Measurements from ENCODE around the gene STARD7. TPM values are rescaled to one million over a fixed set of nuclear protein-coding genes. Genes with fewer than 3 reads are reported as not detected.

STARD7 gene
- polyA plus RNA-seq, 1 donor (not counting 4 experiments of a cell fraction or from before 2014, with no cell fraction given): 73.4 TPM

DNA sequence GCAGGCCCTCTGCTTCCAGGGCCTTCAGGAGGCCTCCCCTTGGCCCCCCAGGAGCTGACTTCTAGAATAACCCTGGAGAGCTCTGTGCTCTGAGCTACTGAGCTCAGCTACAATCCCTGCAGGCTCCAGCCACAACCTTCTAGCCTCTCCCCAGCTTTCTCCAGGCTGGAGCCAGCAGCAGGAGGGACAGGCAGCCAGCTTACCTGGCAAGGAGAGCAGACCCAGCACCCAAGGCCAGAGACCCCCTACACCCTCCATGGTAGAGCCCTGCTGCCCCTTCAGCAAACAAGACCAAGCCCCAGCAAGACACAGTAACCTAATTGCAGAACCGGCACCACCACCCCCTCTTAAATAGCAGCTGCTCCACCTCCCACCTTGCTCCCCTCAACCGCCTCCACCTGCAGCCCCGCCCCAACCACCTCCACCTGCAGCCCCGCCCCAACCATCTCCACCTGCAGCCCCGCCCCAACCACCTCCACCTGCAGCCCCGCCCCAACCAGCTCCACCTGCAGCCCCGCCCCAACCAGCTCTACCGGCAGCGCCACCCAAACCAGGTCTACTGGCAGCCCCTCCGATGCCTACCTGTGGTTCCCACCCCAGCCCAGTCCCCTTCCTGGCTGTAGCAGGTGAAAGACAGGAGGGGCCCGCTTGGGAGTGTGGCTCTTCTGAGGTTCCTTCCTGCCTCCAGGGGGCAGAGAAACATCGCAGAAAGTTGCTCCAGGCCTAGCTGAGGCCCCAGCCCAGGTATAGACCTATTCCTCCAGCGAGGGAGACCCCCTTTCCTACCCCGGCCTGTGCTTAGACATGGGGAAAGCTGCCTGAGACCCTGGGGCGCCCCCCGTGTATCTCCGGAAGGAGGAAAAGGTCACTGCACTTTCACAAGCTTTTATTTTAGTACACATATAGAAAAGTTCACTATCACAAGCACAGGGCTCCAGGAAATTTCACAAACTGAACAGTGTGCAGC, 70.2 kb downstream of the STARD7 start, which contains the start of gene ASTL:
Gene ASTL, minus strand, starts transcription at position 324 of the 967 bp plus-strand sequence. Its CDS starts 66 bp downstream, at position 258.
- H3K27me3 ChIP-seq (ENCODE audit: control insufficient read depth, extremely low read depth, insufficient read depth, low read length): peaks cover 19% of the 10 kb centered on the region
- H3K36me3 ChIP-seq (ENCODE audit: control insufficient read depth in 2 of 2, extremely low read depth in 1 of 2, insufficient read depth in 2 of 2, low read length in 2 of 2): no peaks in the 10 kb centered on the region
- no peaks in the 10 kb centered on the region for H3K9me3 ChIP-seq (ENCODE audit: control insufficient read depth, low read depth, low read length)
- no peaks in the 10 kb centered on the region for H3K4me1 ChIP-seq (ENCODE audit: control insufficient read depth, extremely low read depth, insufficient read depth, low read length)
- DNase-seq (ENCODE audit: low read depth, low spot score) (no peak), FAIRE-seq (no peak)
- H4K20me1 ChIP-seq (ENCODE audit: control insufficient read depth, extremely low read depth, insufficient read depth, low read length): no peaks in the 10 kb centered on the region
- no peak within 1 kb of the TSS for H3K9ac ChIP-seq (ENCODE audit: control insufficient read depth, extremely low read depth, insufficient read depth, low read length)
- H3K4me2 ChIP-seq (ENCODE audit: control insufficient read depth, extremely low read depth, insufficient read depth, low read depth, low read length): no peak within 1 kb of the TSS
- dilution Hi-C loops (cut with MboI; ENCODE audit: extremely low pct_ligation_motif_present, low sequenced_read_pairs): no loop called here
- TF ChIP-seq EZH2 (IDR thresholded peaks at IDR 0.05; ENCODE audit: low read length): no peak
- TF ChIP-seq, protein P1, sequence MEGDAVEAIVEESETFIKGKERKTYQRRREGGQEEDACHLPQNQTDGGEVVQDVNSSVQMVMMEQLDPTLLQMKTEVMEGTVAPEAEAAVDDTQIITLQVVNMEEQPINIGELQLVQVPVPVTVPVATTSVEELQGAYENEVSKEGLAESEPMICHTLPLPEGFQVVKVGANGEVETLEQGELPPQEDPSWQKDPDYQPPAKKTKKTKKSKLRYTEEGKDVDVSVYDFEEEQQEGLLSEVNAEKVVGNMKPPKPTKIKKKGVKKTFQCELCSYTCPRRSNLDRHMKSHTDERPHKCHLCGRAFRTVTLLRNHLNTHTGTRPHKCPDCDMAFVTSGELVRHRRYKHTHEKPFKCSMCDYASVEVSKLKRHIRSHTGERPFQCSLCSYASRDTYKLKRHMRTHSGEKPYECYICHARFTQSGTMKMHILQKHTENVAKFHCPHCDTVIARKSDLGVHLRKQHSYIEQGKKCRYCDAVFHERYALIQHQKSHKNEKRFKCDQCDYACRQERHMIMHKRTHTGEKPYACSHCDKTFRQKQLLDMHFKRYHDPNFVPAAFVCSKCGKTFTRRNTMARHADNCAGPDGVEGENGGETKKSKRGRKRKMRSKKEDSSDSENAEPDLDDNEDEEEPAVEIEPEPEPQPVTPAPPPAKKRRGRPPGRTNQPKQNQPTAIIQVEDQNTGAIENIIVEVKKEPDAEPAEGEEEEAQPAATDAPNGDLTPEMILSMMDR (optimal IDR thresholded peaks at IDR 0.05 in 1 of 3, IDR thresholded peaks at IDR 0.05 in 1 of 3, conservative IDR thresholded peaks at IDR 0.05 in 1 of 3; ENCODE audit: extremely low read depth in 1 of 3, insufficient read depth in 2 of 3, low read length in 3 of 3): peak in 2 of 3 experiments; percentile 43 to 58
- no peaks in the 10 kb centered on the region for H3K9me1 ChIP-seq (ENCODE audit: control insufficient read depth, extremely low read depth, insufficient read depth, low read length)
- no peak within 1 kb of the TSS for H3K4me3 ChIP-seq (ENCODE audit: control insufficient read depth in 2 of 3, extremely low read depth in 1 of 3, insufficient read depth in 2 of 3, low read depth in 1 of 3, low read length in 3 of 3)
- H3K27ac ChIP-seq (ENCODE audit: control insufficient read depth, insufficient read depth, low read length): no peak within 1 kb of the TSS
- H3K79me2 ChIP-seq (ENCODE audit: control insufficient read depth, insufficient read depth, low read length): no peaks in the 10 kb centered on the region
- no peak within 1 kb of the TSS for H2AFZ ChIP-seq (ENCODE audit: control insufficient read depth, low read length)

DNA sequence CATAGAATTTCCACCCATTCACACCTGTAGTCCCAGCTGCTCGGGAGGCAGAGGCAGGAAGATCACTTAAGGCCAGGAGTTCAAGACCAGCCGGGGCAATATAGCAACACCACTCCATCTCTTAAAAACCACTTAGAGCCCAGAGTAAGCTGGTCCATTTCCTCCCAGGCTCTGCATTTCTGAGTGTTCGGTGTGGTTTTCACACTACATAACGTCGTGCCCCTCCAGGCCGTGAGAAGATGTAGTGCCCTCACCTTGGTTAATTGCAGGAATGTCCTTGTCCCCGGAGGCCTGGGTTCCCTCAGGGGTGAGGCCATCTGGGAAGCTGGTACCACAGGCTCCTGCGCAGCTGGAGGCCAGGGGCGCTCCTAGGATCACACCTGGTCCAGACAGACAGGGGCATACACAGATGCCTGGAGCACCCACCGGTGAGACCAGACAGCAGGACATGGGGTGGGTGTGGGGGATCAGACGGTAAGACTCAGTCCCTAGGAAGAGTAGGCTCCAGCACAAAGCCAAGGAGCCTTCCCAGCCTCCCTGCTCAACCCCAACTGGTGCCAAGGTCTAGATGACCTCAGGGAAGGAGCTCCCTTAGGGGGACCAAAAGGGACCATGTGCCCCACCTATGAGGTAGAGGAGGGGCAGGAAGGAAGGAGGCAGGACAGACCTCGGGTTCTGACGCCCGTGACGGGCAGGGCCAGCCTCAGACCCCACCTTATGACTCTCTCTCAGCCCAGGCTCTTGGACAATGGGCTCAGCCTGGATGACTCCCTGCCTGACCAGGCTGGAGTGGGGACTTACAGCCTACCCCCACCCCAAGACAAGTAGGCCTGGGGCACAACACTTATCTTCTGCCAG, 71.1 kb downstream of the STARD7 start:
- Histone ChIP-seq H3K9me1 (ENCODE audit: control insufficient read depth, extremely low read depth, insufficient read depth, low read length) (no peaks in the 10 kb centered on the region), H4K20me1 (ENCODE audit: control insufficient read depth, extremely low read depth, insufficient read depth, low read length) (no peaks in the 10 kb centered on the region), H3K27ac (ENCODE audit: control insufficient read depth, insufficient read depth, low read length) (no peak overlapping the region), H3K9me3 (ENCODE audit: control insufficient read depth, low read depth, low read length) (no peaks in the 10 kb centered on the region), H3K79me2 (ENCODE audit: control insufficient read depth, insufficient read depth, low read length) (no peaks in the 10 kb centered on the region), H3K4me2 (ENCODE audit: control insufficient read depth, extremely low read depth, insufficient read depth, low read depth, low read length) (no peak overlapping the region), H3K4me3 (ENCODE audit: control insufficient read depth in 2 of 3, extremely low read depth in 1 of 3, insufficient read depth in 2 of 3, low read depth in 1 of 3, low read length in 3 of 3) (no peak overlapping the region), H3K9ac (ENCODE audit: control insufficient read depth, extremely low read depth, insufficient read depth, low read length) (no peak overlapping the region), H2AFZ (ENCODE audit: control insufficient read depth, low read length) (no peak overlapping the region), H3K27me3 (ENCODE audit: control insufficient read depth, extremely low read depth, insufficient read depth, low read length) (peaks cover 19% of the 10 kb centered on the region), H3K36me3 (ENCODE audit: control insufficient read depth in 2 of 2, extremely low read depth in 1 of 2, insufficient read depth in 2 of 2, low read length in 2 of 2) (no peaks in the 10 kb centered on the region), H3K4me1 (ENCODE audit: control insufficient read depth, extremely low read depth, insufficient read depth, low read length) (no peaks in the 10 kb centered on the region)
- dilution Hi-C loops (cut with MboI; ENCODE audit: extremely low pct_ligation_motif_present, low sequenced_read_pairs): no loop called here
- FAIRE-seq (no peak), DNase-seq (ENCODE audit: low read depth, low spot score) (no peak)
- no peak for TF ChIP-seq EZH2 (IDR thresholded peaks at IDR 0.05; ENCODE audit: low read length)
- TF ChIP-seq, protein P1 (optimal IDR thresholded peaks at IDR 0.05 in 1 of 3, IDR thresholded peaks at IDR 0.05 in 1 of 3, conservative IDR thresholded peaks at IDR 0.05 in 1 of 3; ENCODE audit: extremely low read depth in 1 of 3, insufficient read depth in 2 of 3, low read length in 3 of 3): no peak
